Parathyroid adenoma (tissue), 2 donors: ENCODE data around the gene FBRSL1.
A peak's percentile ranks its signal among the peaks of the same experiment; 100 is the strongest.

Experiments
- H2AFZ ChIP-seq: fragments of 300-600 bp; sonication (generic); one replicate; pipeline ENCODE4 v1.7.0; 2017; ENCODE audit warnings: antibody characterized with exemption, mild to moderate bottlenecking
- H3K27ac ChIP-seq: fragments of 300-600 bp; sonication (generic); one replicate; pipeline ENCODE4 v1.7.0; 2017
- H3K27me3 ChIP-seq: fragments of 300-600 bp; sonication (generic); one replicate; pipeline ENCODE4 v1.7.0; 2017; ENCODE audit warnings: low read length; ENCODE audit not compliant: control insufficient read depth, insufficient read depth
- H3K36me3 ChIP-seq: fragments of 300-600 bp; sonication (generic); one replicate; pipeline ENCODE4 v1.7.0; 2017; ENCODE audit warnings: low read length; ENCODE audit not compliant: control insufficient read depth, insufficient read depth
- H3K4me1 ChIP-seq: fragments of 300-600 bp; sonication (generic); one replicate; pipeline ENCODE4 v1.7.0; 2017; ENCODE audit warnings: control low read depth
- H3K4me2 ChIP-seq: fragments of 300-600 bp; sonication (generic); one replicate; pipeline ENCODE4 v1.7.0; 2017; ENCODE audit warnings: low read length
- H3K4me3 ChIP-seq: fragments of 300-600 bp; sonication (generic); one replicate; pipeline ENCODE4 v1.7.0; 2017; ENCODE audit warnings: low read depth, low read length
- H3K79me2 ChIP-seq: fragments of 300-600 bp; sonication (generic); one replicate; pipeline ENCODE4 v1.7.0; 2017; ENCODE audit warnings: control low read depth
- H3K9ac ChIP-seq: fragments of 300-600 bp; sonication (generic); one replicate; pipeline ENCODE4 v1.7.0; 2017; ENCODE audit warnings: mild to moderate bottlenecking
- H3K9me3 ChIP-seq: fragments of 300-600 bp; sonication (generic); one replicate; pipeline ENCODE4 v1.7.0; 2017; ENCODE audit warnings: low read length; ENCODE audit not compliant: control insufficient read depth
- TF ChIP-seq, protein P1 (sequence below): fragments of 300-600 bp; sonication (generic); IDR thresholded peaks from one replicate; pipeline ENCODE4 v1.7.0; 2017; ENCODE audit warnings: antibody characterized with exemption, mild to moderate bottlenecking
- donor health status: primary hyperparathyroidism.

Gene FBRSL1

GRCh38 chr12:132491761-132492378 is 1.9 kb downstream of the FBRSL1 start:
- Histone ChIP-seq H3K4me3 (peak overlapping the region; percentile 53), H3K79me2 (peaks cover 59% of the 10 kb centered on the region), H3K27ac (no peak overlapping the region)

DNA sequence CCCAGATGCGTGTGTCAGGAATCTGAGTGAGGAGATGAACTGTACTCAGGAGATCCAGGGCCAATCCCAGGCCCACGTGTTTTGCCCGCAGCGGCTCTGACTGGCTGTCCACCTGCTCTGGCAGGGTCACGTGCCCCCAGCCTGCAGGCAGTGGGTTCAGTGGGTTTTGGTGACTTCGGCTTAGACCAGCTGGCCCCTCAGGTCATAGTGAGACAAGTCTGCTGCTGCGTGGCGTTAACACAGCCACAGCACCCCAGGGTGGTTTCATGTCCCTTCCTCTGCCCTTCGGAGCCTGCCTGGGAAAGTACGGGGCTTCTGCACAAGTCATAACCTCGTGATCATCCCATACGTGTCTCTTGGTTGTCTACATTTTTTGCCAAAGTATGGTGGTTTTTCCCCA is 2.6 kb downstream of the FBRSL1 start:
- Histone ChIP-seq H3K27ac (no peak overlapping the region), H3K4me3 (no peak overlapping the region), H3K36me3 (no peaks in the 10 kb centered on the region), H3K79me2 (peaks cover 65% of the 10 kb centered on the region), H2AFZ (no peak overlapping the region), H3K4me2 (no peak overlapping the region), H3K9ac (no peak overlapping the region), H3K27me3 (no peaks in the 10 kb centered on the region), H3K9me3 (no peaks in the 10 kb centered on the region), H3K4me1 (peaks cover 19% of the 10 kb centered on the region)
- TF ChIP-seq, protein P1, sequence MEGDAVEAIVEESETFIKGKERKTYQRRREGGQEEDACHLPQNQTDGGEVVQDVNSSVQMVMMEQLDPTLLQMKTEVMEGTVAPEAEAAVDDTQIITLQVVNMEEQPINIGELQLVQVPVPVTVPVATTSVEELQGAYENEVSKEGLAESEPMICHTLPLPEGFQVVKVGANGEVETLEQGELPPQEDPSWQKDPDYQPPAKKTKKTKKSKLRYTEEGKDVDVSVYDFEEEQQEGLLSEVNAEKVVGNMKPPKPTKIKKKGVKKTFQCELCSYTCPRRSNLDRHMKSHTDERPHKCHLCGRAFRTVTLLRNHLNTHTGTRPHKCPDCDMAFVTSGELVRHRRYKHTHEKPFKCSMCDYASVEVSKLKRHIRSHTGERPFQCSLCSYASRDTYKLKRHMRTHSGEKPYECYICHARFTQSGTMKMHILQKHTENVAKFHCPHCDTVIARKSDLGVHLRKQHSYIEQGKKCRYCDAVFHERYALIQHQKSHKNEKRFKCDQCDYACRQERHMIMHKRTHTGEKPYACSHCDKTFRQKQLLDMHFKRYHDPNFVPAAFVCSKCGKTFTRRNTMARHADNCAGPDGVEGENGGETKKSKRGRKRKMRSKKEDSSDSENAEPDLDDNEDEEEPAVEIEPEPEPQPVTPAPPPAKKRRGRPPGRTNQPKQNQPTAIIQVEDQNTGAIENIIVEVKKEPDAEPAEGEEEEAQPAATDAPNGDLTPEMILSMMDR: no peak

More at GRCh38 chr12:132491761-132492378, 1.9 kb downstream of the FBRSL1 start:
- Histone ChIP-seq H3K4me2 (peak overlapping the region; percentile 77), H3K9me3 (no peaks in the 10 kb centered on the region), H3K36me3 (no peaks in the 10 kb centered on the region), H3K4me1 (peaks cover 19% of the 10 kb centered on the region), H2AFZ (no peak overlapping the region), H3K9ac (no peak overlapping the region), H3K27me3 (no peaks in the 10 kb centered on the region)
- TF ChIP-seq, protein P1: no peak

DNA sequence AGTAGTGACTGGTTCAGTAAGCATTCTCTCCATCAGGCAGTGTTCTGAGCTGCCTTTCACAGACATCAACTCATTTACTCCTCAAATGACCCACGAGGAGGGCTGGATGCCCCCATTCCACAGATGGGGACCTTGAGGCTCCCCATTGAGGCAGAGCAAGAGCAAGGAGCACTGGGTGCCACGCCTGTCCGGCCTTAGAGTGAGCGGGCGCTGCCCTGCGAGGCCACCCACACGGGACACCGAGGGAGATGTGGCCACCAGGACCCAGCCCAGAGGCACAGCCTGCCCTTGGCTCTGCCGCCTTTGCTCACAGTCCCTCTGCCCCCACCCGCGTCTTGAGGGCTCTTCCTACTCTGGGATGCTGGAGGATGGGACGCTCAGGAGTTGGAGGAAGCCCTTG is 3.0 kb downstream of the FBRSL1 start:
- Histone ChIP-seq H3K79me2 (peaks cover 70% of the 10 kb centered on the region), H3K4me1 (peaks cover 19% of the 10 kb centered on the region), H2AFZ (no peak overlapping the region), H3K4me3 (no peak overlapping the region), H3K27ac (no peak overlapping the region), H3K27me3 (no peaks in the 10 kb centered on the region), H3K36me3 (no peaks in the 10 kb centered on the region), H3K4me2 (no peak overlapping the region), H3K9ac (no peak overlapping the region), H3K9me3 (no peaks in the 10 kb centered on the region)
- TF ChIP-seq, protein P1: no peak

GRCh38 chr12:132493482-132494178 is 3.7 kb downstream of the FBRSL1 start:
- H3K9me3 ChIP-seq: no peaks in the 10 kb centered on the region
- H3K4me1 ChIP-seq: peaks cover 19% of the 10 kb centered on the region
- H3K4me3 ChIP-seq: no peak overlapping the region
- H3K79me2 ChIP-seq: peaks cover 76% of the 10 kb centered on the region
- TF ChIP-seq, protein P1: no peak
- no peak overlapping the region for H3K27ac ChIP-seq
- H3K4me2 ChIP-seq: peak overlapping the region; percentile 27
- H2AFZ ChIP-seq: no peak overlapping the region
- no peak overlapping the region for H3K9ac ChIP-seq
- H3K36me3 ChIP-seq: no peaks in the 10 kb centered on the region
- no peaks in the 10 kb centered on the region for H3K27me3 ChIP-seq
